ENCODE data around the gene SSTR4. TPM values are rescaled to one million over a fixed set of nuclear protein-coding genes. Genes with fewer than 3 reads are reported as not detected.

SSTR4 gene
- total RNA-seq, 1 donor from 2014 or later, result not detected

- no peak for DNase-seq (ENCODE audit: low spot score in 2 of 2, unreplicated experiment in 2 of 2)
- H3K27ac Mint-ChIP-seq, result no peak overlapping the region
- H3K4me3 Mint-ChIP-seq, result no peak overlapping the region
- H3K27me3 Mint-ChIP-seq (ENCODE audit: low read depth), result peaks cover 31% of the 10 kb centered on the region
- no peaks in the 10 kb centered on the region for H3K9me3 Mint-ChIP-seq
- H3K36me3 Mint-ChIP-seq, result no peaks in the 10 kb centered on the region
- TF ChIP-seq CTCF (IDR thresholded peaks at IDR 0.05; ENCODE audit: unreplicated experiment), result no peak
- peaks cover 11% of the 10 kb centered on the region for H3K4me1 Mint-ChIP-seq
These were observed 44.8 kb downstream of the SSTR4 start for GRCh38 chr20:23079926-23080325.

- DNase-seq (ENCODE audit: low spot score in 2 of 2, unreplicated experiment in 2 of 2), result no peak
- Mint-ChIP-seq H3K36me3 (no peaks in the 10 kb centered on the region), H3K27me3 (ENCODE audit: low read depth) (peaks cover 31% of the 10 kb centered on the region), H3K4me3 (no peak overlapping the region), H3K9me3 (no peaks in the 10 kb centered on the region), H3K27ac (no peak overlapping the region), H3K4me1 (peaks cover 11% of the 10 kb centered on the region)
- no peak for TF ChIP-seq CTCF (IDR thresholded peaks at IDR 0.05; ENCODE audit: unreplicated experiment)
These were observed 45.4 kb downstream of the SSTR4 start for GRCh38 chr20:23080521-23080920.

GRCh38 chr20:23081263-23081819 lies 46.2 kb downstream of the SSTR4 start:
- DNase-seq (ENCODE audit: low spot score in 2 of 2, unreplicated experiment in 2 of 2), result no peak
- no peak overlapping the region for H3K27ac Mint-ChIP-seq
- peaks cover 26% of the 10 kb centered on the region for H3K27me3 Mint-ChIP-seq (ENCODE audit: low read depth)
- no peak for TF ChIP-seq CTCF (IDR thresholded peaks at IDR 0.05; ENCODE audit: unreplicated experiment)
- no peaks in the 10 kb centered on the region for H3K36me3 Mint-ChIP-seq
- no peaks in the 10 kb centered on the region for H3K9me3 Mint-ChIP-seq
- no peak overlapping the region for H3K4me3 Mint-ChIP-seq
- H3K4me1 Mint-ChIP-seq, result peaks cover 11% of the 10 kb centered on the region

- no peaks in the 10 kb centered on the region for H3K36me3 Mint-ChIP-seq
- peaks cover 21% of the 10 kb centered on the region for H3K27me3 Mint-ChIP-seq (ENCODE audit: low read depth)
- H3K4me1 Mint-ChIP-seq, result peaks cover 11% of the 10 kb centered on the region
- no peak for TF ChIP-seq CTCF (IDR thresholded peaks at IDR 0.05; ENCODE audit: unreplicated experiment)
- H3K4me3 Mint-ChIP-seq, result no peak overlapping the region
- no peaks in the 10 kb centered on the region for H3K9me3 Mint-ChIP-seq
- H3K27ac Mint-ChIP-seq, result peak overlapping the region; percentile 57
- DNase-seq (ENCODE audit: low spot score in 2 of 2, unreplicated experiment in 2 of 2), result no peak
These were observed 47.9 kb downstream of the SSTR4 start for GRCh38 chr20:23082846-23083552.

GRCh38 chr20:23083553-23084220 lies 48.6 kb downstream of the SSTR4 start:
- no peak for DNase-seq (ENCODE audit: low spot score in 2 of 2, unreplicated experiment in 2 of 2)
- no peaks in the 10 kb centered on the region for H3K36me3 Mint-ChIP-seq
- peaks cover 20% of the 10 kb centered on the region for H3K27me3 Mint-ChIP-seq (ENCODE audit: low read depth)
- no peak overlapping the region for H3K4me3 Mint-ChIP-seq
- H3K9me3 Mint-ChIP-seq, result no peaks in the 10 kb centered on the region
- no peak overlapping the region for H3K27ac Mint-ChIP-seq
- peaks cover 11% of the 10 kb centered on the region for H3K4me1 Mint-ChIP-seq
- TF ChIP-seq CTCF (IDR thresholded peaks at IDR 0.05; ENCODE audit: unreplicated experiment), result no peak

All from mesothelial cell of epicardium (in vitro differentiated cells).